Measurements from ENCODE around the gene AADAC.

The AADAC gene

DNA sequence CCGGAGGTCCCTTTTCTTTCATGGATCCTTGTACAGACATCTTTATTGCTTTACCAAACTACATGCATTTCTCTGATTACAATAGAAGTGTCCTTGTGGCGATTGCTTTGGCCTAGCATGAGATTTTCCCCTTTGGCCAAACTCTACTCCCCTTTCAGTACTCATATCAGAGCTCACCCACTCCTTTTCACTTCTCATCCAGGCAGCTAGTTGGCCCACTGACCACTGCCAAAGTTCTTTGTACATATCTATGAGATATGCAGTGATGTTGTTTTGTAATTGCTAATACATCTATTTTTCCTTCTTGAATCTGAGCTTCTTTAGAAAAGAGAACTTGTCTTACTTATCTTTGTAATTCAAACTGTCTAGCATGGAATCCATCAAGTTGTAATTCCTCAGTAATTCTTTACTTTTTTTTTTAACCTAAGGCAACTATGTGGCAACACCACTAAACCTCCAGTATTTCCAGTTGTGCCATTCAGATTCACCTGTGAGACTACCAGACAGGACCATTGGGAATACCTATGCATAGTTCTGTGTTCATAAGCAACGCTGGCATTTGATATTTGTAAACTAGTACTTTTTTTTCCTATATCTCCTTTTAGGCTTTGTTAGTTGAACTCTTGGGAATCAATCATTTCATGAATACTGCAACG is 41.0 kb upstream of the AADAC start:
- TF ChIP-seq, protein P1, sequence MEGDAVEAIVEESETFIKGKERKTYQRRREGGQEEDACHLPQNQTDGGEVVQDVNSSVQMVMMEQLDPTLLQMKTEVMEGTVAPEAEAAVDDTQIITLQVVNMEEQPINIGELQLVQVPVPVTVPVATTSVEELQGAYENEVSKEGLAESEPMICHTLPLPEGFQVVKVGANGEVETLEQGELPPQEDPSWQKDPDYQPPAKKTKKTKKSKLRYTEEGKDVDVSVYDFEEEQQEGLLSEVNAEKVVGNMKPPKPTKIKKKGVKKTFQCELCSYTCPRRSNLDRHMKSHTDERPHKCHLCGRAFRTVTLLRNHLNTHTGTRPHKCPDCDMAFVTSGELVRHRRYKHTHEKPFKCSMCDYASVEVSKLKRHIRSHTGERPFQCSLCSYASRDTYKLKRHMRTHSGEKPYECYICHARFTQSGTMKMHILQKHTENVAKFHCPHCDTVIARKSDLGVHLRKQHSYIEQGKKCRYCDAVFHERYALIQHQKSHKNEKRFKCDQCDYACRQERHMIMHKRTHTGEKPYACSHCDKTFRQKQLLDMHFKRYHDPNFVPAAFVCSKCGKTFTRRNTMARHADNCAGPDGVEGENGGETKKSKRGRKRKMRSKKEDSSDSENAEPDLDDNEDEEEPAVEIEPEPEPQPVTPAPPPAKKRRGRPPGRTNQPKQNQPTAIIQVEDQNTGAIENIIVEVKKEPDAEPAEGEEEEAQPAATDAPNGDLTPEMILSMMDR (IDR thresholded peaks at IDR 0.05; ENCODE audit: extremely low read depth, missing control alignments), result no peak
- DNase-seq (ENCODE audit: low spot score), result no peak

DNA sequence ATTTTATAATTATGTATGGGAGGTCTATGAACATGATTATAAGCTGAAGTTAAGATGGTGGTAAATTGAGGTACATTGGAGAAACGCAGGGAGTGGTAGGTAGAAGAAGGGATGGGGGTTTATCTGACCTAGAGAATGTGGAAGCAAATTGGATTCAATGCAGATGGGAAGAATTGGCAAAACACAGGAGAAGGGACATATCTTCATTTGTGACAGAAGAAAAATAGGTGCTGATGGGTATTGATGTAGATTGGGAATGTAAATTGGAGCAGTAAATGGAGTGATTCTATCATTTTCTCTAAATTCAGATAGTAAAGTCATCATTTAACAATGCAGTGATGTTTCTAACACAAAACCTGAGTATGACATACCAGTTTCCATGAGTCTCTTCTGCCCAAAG is 39.7 kb upstream of the AADAC start:
- DNase-seq (ENCODE audit: low spot score), result no peak
- TF ChIP-seq, protein P1 (IDR thresholded peaks at IDR 0.05; ENCODE audit: extremely low read depth, missing control alignments), result no peak

DNA sequence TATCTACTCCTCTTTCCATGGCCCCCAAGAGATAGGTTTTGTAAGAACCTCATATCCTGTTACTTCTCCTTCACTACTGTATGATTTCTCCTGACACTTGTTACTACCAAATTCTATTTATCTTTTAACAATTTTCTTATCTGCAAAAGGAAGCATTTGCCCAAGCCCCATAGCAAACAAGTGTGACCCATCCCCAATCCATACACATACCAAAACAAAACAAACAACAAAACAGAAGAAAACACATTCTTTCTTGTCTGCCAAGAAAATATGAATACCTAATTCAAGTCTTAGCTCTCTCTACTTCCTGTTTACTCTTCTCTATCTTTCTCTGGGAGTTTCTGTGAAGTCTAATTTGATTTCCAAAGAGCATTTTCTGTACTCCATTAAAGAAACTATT is 39.0 kb upstream of the AADAC start:
- TF ChIP-seq, protein P1 (IDR thresholded peaks at IDR 0.05; ENCODE audit: extremely low read depth, missing control alignments), result no peak
- no peak for DNase-seq (ENCODE audit: low spot score)

DNA sequence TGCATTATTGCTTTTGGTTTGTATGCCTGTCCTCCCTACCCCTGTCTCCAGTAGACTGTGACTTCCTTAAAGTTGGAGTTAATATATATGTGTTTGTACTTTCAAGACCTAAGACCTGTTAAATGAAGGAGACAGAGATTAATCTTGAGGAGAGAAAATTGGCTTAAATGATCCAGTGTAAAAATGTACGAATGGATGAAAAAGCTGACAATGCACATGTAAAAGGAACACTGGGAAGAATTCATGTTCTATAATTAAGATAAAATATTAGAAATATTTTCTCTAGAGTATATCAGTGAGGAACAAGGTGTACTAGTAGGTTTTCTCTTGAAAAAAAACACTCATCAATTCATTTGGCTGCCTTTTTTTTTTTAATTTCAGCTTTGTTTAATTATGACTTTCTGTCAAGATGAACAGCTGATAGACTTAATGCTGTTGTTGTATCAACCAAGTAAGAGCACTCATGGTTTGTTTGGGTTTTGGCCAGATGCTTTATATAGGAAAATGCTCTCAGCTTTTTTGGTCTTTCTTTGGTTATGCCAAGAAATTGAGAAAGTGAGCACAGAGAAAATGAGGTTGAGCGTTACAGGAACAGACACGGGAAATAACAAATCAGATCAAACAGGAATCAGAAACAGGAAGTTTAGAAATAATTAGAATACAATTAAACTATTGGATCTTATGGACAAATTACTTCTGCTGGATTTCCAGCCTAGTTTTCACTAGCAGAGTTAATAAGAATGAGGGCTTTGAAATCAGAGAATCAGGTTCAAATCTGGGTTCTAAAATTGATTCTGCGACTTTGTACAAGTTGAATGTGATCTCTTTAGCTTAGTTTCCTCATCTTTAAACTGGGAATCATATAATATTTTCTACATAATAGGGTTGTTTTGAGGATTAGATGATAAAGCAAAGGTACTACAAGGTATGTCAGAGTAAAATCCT is 38.3 kb upstream of the AADAC start:
- no peak for DNase-seq (ENCODE audit: low spot score)
- TF ChIP-seq, protein P1 (IDR thresholded peaks at IDR 0.05; ENCODE audit: extremely low read depth, missing control alignments), result no peak

DNA sequence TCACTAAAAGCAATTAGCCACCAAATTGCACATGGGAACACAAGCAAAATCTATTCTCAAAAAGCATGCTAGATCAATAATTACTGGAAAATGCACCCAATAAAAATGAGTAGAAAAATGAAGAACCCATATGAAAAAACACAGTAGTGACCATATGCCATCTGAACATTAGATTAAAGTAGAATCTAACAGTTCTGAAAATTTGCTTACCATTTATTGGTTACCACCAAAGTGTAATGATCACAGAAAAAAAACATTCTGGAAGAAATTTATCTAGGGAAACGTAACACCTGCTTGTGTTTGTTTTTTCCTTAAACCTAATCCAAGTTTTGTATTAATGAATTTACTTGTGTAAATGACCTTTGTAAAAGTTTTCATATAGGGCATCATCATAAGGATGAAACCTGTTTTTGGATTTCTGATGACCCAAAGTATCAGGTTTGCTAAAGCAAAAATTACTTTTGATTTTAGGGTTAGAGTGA is 37.6 kb upstream of the AADAC start:
- no peak for DNase-seq (ENCODE audit: low spot score)
- TF ChIP-seq, protein P1 (IDR thresholded peaks at IDR 0.05; ENCODE audit: extremely low read depth, missing control alignments), result no peak

DNA sequence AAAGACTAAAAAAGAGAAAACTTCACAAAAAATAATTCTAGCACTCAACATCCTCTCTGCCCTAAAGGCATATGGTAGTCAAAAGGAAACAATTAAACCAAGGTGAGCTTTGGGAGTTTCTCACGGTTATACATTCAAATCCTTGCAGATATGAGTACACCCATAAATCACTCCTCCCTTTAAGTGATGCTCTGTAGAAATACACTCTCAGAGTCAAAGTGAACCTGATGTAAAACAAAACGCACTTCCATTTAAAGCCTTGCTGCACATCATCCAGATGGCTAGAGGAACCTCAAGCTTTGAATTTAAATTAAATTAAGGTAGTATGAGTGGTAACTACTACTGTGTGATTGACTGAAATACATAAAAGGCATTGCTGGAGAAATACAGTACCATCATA is 36.0 kb upstream of the AADAC start:
- TF ChIP-seq, protein P1 (IDR thresholded peaks at IDR 0.05; ENCODE audit: extremely low read depth, missing control alignments), result no peak
- no peak for DNase-seq (ENCODE audit: low spot score)

DNA sequence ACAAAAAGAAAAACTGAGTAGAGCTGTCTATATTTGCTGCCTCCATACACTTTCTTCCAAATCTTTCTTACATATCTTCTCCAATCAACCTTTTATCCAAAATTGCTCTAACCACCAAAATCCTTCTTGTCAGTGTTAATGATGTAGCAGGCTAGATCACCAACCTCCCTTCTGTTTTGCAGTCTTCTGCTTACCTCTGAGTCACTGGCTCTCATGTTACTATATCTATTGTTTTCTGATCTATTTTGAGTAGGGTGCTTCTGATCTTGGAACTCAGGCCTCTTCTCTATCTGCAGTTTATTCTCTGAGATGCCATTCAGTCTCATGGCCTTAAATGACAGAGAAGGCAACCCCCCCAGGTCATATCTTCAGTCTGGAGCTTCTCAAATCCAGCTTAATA is 26.3 kb upstream of the AADAC start:
- DNase-seq (ENCODE audit: low spot score), result no peak
- TF ChIP-seq, protein P1 (IDR thresholded peaks at IDR 0.05; ENCODE audit: extremely low read depth, missing control alignments), result no peak
